ENCODE measurements around the gene MAPRE2. TPM values are rescaled to one million over a fixed set of nuclear protein-coding genes. Genes with fewer than 3 reads are reported as not detected.
A peak's percentile ranks its signal among the peaks of the same experiment; 100 is the strongest.

MAPRE2 gene
- total and polyA plus RNA-seq, 2 of the 13 experiments (the other 11 are each of a cell fraction or from before 2014, with no cell fraction given), result 34.5 to 67.9 TPM

DNA sequence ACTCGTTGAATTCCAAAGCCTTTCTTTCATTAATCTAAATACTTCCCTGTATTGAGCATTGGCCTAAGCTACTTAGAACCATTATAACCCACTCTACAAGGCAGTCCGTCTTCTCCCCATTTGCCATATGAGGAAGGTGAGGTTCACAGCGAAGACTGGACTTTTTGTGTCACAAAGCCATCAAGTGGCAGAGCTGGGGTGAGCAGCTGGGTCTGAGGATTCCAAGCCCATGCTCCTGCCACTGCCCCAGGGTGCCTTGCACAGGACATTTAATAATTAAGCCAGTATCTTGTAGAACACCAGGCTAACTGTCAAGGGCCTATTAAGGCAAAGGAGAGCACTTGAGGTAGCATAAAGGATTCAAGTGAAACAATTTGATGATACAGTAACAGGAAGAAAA is 130.8 kb downstream of the MAPRE2 start (continued):
- TF ChIP-seq STAG1 (CRISPR knock-in tag; IDR thresholded peaks at IDR 0.05) (peak; percentile 56), KDM3A (CRISPR knock-in tag; IDR thresholded peaks at IDR 0.05; ENCODE audit: low read depth) (no peak), ZNF468 (CRISPR knock-in tag; IDR thresholded peaks at IDR 0.05) (no peak), NCOR1 (IDR thresholded peaks at IDR 0.05; ENCODE audit: borderline replicate concordance, low read length) (no peak), ZSCAN9 (CRISPR knock-in tag; IDR thresholded peaks at IDR 0.05; ENCODE audit: borderline replicate concordance) (no peak), BRD4 (CRISPR knock-in tag; IDR thresholded peaks at IDR 0.05) (no peak), POLR2G (IDR thresholded peaks at IDR 0.05; ENCODE audit: low read depth, low read length) (0 out of 2 replicates have a peak, but pooled peaks have one; percentile 30), RFX1 (IDR thresholded peaks at IDR 0.05) (no peak), ZNF788 (CRISPR knock-in tag; IDR thresholded peaks at IDR 0.05; ENCODE audit: borderline replicate concordance) (no peak), BRCA1 (CRISPR knock-in tag; IDR thresholded peaks at IDR 0.05) (no peak), THAP7 (CRISPR knock-in tag; IDR thresholded peaks at IDR 0.05) (no peak), NONO (IDR thresholded peaks at IDR 0.05) (no peak), NONO (CRISPR knock-in tag; conservative IDR thresholded peaks at IDR 0.05) (no peak), HNRNPL (IDR thresholded peaks at IDR 0.05; ENCODE audit: low read depth, low read length) (no peak), KDM5B (CRISPR knock-in tag; IDR thresholded peaks at IDR 0.05; ENCODE audit: borderline replicate concordance) (no peak), ZSCAN21 (CRISPR knock-in tag; IDR thresholded peaks at IDR 0.05; ENCODE audit: borderline replicate concordance) (no peak), SKI (IDR thresholded peaks at IDR 0.05; ENCODE audit: partially characterized antibody) (no peak), ZNF143 (CRISPR knock-in tag; IDR thresholded peaks at IDR 0.05) (peak; percentile 54; the same call in 1 of the 2 replicates), ETV5 (CRISPR knock-in tag; IDR thresholded peaks at IDR 0.05; ENCODE audit: borderline replicate concordance) (0 out of 2 replicates have a peak, but pooled peaks have one; percentile 7), ZNF644 (CRISPR knock-in tag; IDR thresholded peaks at IDR 0.05; ENCODE audit: low read depth) (peak; percentile 55; the same call in 1 of the 2 replicates), ZNF687 (CRISPR knock-in tag; IDR thresholded peaks at IDR 0.05) (no peak; the same call in 1 of the 2 replicates), ZFP1 (CRISPR knock-in tag; IDR thresholded peaks at IDR 0.05) (no peak), HIC2 (CRISPR knock-in tag; IDR thresholded peaks at IDR 0.05; ENCODE audit: low read depth) (no peak), SNAI1 (CRISPR knock-in tag; IDR thresholded peaks at IDR 0.05; ENCODE audit: borderline replicate concordance) (no peak; the same call in 1 of the 2 replicates), ZNF792 (CRISPR knock-in tag; IDR thresholded peaks at IDR 0.05) (no peak), REL (CRISPR knock-in tag; conservative IDR thresholded peaks at IDR 0.05) (no peak), RAD21 (CRISPR knock-in tag; IDR thresholded peaks at IDR 0.05) (no peak)
- TF ChIP-seq, protein P1, sequence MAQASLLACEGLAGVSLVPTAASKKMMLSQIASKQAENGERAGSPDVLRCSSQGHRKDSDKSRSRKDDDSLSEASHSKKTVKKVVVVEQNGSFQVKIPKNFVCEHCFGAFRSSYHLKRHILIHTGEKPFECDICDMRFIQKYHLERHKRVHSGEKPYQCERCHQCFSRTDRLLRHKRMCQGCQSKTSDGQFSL (CRISPR knock-in tag; IDR thresholded peaks at IDR 0.05), result no peak

Measured in HepG2 (cell line).